Left lung (tissue), 10 donors: ENCODE measurements around the gene KLHDC7A. TPM values are rescaled to one million over a fixed set of nuclear protein-coding genes. Genes with fewer than 3 reads are reported as not detected.

Experiments
- ATAC-seq: fragments of 200-7000 bp; cut with Tn5 transposase; one replicate; pipeline ENCODE4 v1.9.1; 2020; ENCODE audit warnings: moderate library complexity
- DNase-seq, 4 donors: peaks; one replicate each; pipeline ENCODE4 v3.0.0-alpha.2; 2013 to 2020
- H3K27ac ChIP-seq, 2 donors: fragments of 200-600 bp; sonication (generic) in 1 of 2; one replicate each; pipeline versions ENCODE4 v1.5.0 to v1.8.0; 2020 to 2021
- H3K27me3 ChIP-seq, 2 donors: fragments of 200-600 bp; sonication (generic) in 1 of 2; one replicate each; pipeline versions ENCODE4 v1.5.0 to v1.8.0; 2020 to 2021
- H3K36me3 ChIP-seq, 2 donors: fragments of 200-600 bp; sonication (generic) in 1 of 2; one replicate each; pipeline versions ENCODE4 v1.5.0 to v1.8.0; 2020 to 2021
- H3K4me1 ChIP-seq, 2 donors: fragments of 200-600 bp; one replicate each; pipeline ENCODE4 v1.8.0; 2021
- H3K4me3 ChIP-seq, 2 donors: fragments of 200-600 bp; sonication (generic) in 1 of 2; one replicate each; pipeline versions ENCODE4 v1.5.0 to v1.8.0; 2020 to 2021; ENCODE audit warnings: mild to moderate bottlenecking in 1 of 2
- H3K9me3 ChIP-seq, 2 donors: fragments of 200-600 bp; sonication (generic) in 1 of 2; one replicate each; pipeline versions ENCODE4 v1.5.0 to v1.8.0; 2020 to 2021
- CTCF ChIP-seq, 2 donors: fragments of 200-600 bp; sonication (generic) in 1 of 2; IDR thresholded peaks; one replicate each; pipeline versions ENCODE4 v1.5.0 to v1.8.0; 2021; ENCODE audit warnings: antibody characterized with exemption in 2 of 2
- intact Hi-C, 2 donors: fragments of 100-400 bp; cut with DNase I; formaldehyde crosslinking; loops; one replicate each; pipeline versions ENCODE4 v1.11.2 to v1.14.2; 2022
- polyA plus RNA-seq, 6 donors: library from polyadenylated mRNA; unstranded; fragments of 120-200 nt; gene quantifications; one replicate each; pipeline ENCODE4 v1.2.1, GENCODE V29; 2013; ENCODE audit not compliant: insufficient read length in 6 of 6
- total RNA-seq, 2 donors: library from RNA; stranded (reverse); fragmentation: NEBNext Ultra II Directional; extraction: Animal tissue kit (Norgen Biotek cat#: 25700); gene quantifications; one replicate each; pipeline ENCODE4 v1.2.1, GENCODE V29; 2021
- donor health status: DM: no; HTN: yes; CAD: no.
- donor health status: DM: no; HTN: no; CAD: no.

Gene KLHDC7A
- total and polyA plus RNA-seq, 8 donors = 0.36 to 6.1 (median 1.2) TPM

GRCh38 chr1:18511874-18512150 is 31.1 kb downstream of the KLHDC7A start:
- ATAC-seq (no peak), DNase-seq (no peak)
- no peaks in the 10 kb centered on the region for H3K4me1 ChIP-seq
- intact Hi-C loops = no loop called here
- H3K36me3 ChIP-seq = no peaks in the 10 kb centered on the region
- H3K9me3 ChIP-seq = peaks cover 0 to 33% of the 10 kb centered on the region in 2 donors
- TF ChIP-seq CTCF (IDR thresholded peaks at IDR 0.05) = no peak
- no peaks in the 10 kb centered on the region for H3K27me3 ChIP-seq
- H3K27ac ChIP-seq = no peak overlapping the region
- no peak overlapping the region for H3K4me3 ChIP-seq

GRCh38 chr1:18512883-18513282 is 32.2 kb downstream of the KLHDC7A start:
- Histone ChIP-seq H3K36me3 (no peaks in the 10 kb centered on the region), H3K27ac (no peak overlapping the region), H3K4me1 (no peaks in the 10 kb centered on the region), H3K27me3 (no peaks in the 10 kb centered on the region), H3K4me3 (no peak overlapping the region), H3K9me3 (peaks cover 0 to 37% of the 10 kb centered on the region in 2 donors)
- DNase-seq (no peak), ATAC-seq (no peak)
- intact Hi-C loops = no loop called here
- TF ChIP-seq CTCF (IDR thresholded peaks at IDR 0.05) = no peak

- Histone ChIP-seq H3K27ac (no peak overlapping the region), H3K9me3 (peaks cover 0 to 31% of the 10 kb centered on the region in 2 donors), H3K27me3 (no peaks in the 10 kb centered on the region), H3K36me3 (no peaks in the 10 kb centered on the region), H3K4me3 (no peak overlapping the region), H3K4me1 (no peaks in the 10 kb centered on the region)
- no peak for TF ChIP-seq CTCF (IDR thresholded peaks at IDR 0.05)
- peak in 1 of 4 donors; percentile 5 for DNase-seq
- ATAC-seq = no peak
- intact Hi-C loops = no loop called here
Observed at GRCh38 chr1:18513995-18514394, 33.3 kb downstream of the KLHDC7A start.

GRCh38 chr1:18515120-18515667 is 34.5 kb downstream of the KLHDC7A start:
- ATAC-seq = no peak
- H3K27me3 ChIP-seq = no peaks in the 10 kb centered on the region
- H3K4me3 ChIP-seq = no peak overlapping the region
- no peaks in the 10 kb centered on the region for H3K4me1 ChIP-seq
- H3K36me3 ChIP-seq = no peaks in the 10 kb centered on the region
- DNase-seq = no peak
- peaks cover 0 to 31% of the 10 kb centered on the region in 2 donors for H3K9me3 ChIP-seq
- no peak for TF ChIP-seq CTCF (IDR thresholded peaks at IDR 0.05)
- intact Hi-C loops = no loop called here
- H3K27ac ChIP-seq = no peak overlapping the region

GRCh38 chr1:18516473-18516872 is 35.7 kb downstream of the KLHDC7A start:
- Histone ChIP-seq H3K4me3 (no peak overlapping the region), H3K4me1 (no peaks in the 10 kb centered on the region), H3K27ac (no peak overlapping the region), H3K27me3 (no peaks in the 10 kb centered on the region), H3K36me3 (no peaks in the 10 kb centered on the region), H3K9me3 (peaks cover 0 to 31% of the 10 kb centered on the region in 2 donors)
- intact Hi-C loops = no loop called here
- no peak for TF ChIP-seq CTCF (IDR thresholded peaks at IDR 0.05)
- ATAC-seq = no peak
- DNase-seq = no peak
